Hematopoietic multipotent progenitor cell treated with erythropoietin and hydrocortisone succinate and interleukin-3 and kit ligand, for 6 days (in vitro differentiated cells): ENCODE measurements around the gene FBXO24.

Source experiments
- DNase-seq: peaks from one replicate; pipeline ENCODE4 v3.0.0-alpha.2; 2015

FBXO24 gene

GRCh38 chr7:100626055-100626454 lies 39.9 kb downstream of the FBXO24 start:
- DNase-seq, result peak; percentile 23

- peak; percentile 93 for DNase-seq
These were observed 40.6 kb downstream of the FBXO24 start for GRCh38 chr7:100626530-100627237.

GRCh38 chr7:100627238-100627549 lies 41.1 kb downstream of the FBXO24 start:
- DNase-seq, result peak; percentile 10

GRCh38 chr7:100629117-100629716 lies 43.1 kb downstream of the FBXO24 start:
- DNase-seq, result peak; percentile 82

GRCh38 chr7:100630066-100630465 lies 43.9 kb downstream of the FBXO24 start:
- DNase-seq, result no peak

GRCh38 chr7:100632951-100633717 lies 47.0 kb downstream of the FBXO24 start:
- peak; percentile 80 for DNase-seq

- DNase-seq, result peak; percentile 50
These were observed 53.9 kb downstream of the FBXO24 start for GRCh38 chr7:100639995-100640516.

GRCh38 chr7:100640517-100641440 lies 54.7 kb downstream of the FBXO24 start:
- peak; percentile 92 for DNase-seq

GRCh38 chr7:100641463-100641859 lies 55.3 kb downstream of the FBXO24 start, which contains the start of gene TFR2:
Gene TFR2, minus strand, starts transcription at chr7:100641552. Its CDS starts 43 bp downstream, at chr7:100641509.
- DNase-seq, result peak; percentile 99

- DNase-seq, result peak; percentile 65
These were observed 55.9 kb downstream of the FBXO24 start for GRCh38 chr7:100641860-100642533.

GRCh38 chr7:100642534-100642907 lies 56.4 kb downstream of the FBXO24 start:
- DNase-seq, result peak; percentile 94

- DNase-seq, result no peak
These were observed 63.9 kb downstream of the FBXO24 start for GRCh38 chr7:100649826-100650565.
